Stimulated activated CD4-positive, alpha-beta T cell treated with anti-CD3 and anti-CD28 coated beads, Interleukin-15, amount 100 ng/mL, for 24 hours (primary cell): ENCODE data around the gene SYNDIG1.
"Not testable (repeated sequence)": the region's sequence is repeated elsewhere in the genome, so short reads cannot be mapped to it uniquely, and the experiment has no call there.

ENCODE experiments used
- DNase-seq: peaks from one replicate; pipeline ENCODE4 v3.0.0-alpha.2; 2020

SYNDIG1 gene

DNA sequence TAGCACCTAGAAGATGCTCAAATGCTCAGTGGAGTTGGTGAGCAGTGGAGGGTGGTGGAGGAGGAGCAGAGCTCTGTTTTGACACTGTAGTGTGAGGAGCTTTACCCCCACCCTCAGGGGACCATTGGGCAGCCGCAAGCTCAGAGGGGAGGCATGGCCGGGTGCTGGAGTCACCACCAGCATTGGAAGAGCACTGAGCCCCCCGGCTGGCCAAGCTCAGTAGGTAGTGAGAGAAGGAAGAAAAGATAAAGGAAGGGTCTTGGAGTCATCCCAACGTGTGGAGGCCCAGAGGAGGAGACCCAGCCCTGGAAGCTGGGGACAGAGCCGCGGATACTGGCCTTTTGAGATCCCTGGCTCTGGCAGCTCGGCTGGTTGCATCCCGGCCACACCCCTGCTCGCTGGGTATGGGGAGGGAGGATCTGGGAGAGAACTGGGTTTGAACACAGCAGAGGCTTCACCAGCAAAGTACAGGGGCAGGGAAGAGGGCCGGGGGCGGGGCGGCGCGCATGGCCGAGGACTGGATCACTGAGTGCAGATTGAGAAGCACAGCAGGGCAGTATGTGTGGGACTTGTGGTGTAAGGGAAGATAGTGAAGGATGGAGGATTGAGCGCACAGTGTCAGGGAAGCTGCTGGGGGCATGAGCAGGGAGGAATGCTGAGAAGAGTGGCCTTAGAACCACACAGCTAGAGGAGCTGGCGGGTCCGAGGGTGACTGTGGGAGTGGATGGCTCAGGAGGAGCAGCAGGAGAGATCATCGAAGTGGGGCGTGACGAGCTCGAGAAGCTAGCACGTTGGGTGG lies 24.4 kb downstream of the SYNDIG1 start:
- no peak for DNase-seq

DNA sequence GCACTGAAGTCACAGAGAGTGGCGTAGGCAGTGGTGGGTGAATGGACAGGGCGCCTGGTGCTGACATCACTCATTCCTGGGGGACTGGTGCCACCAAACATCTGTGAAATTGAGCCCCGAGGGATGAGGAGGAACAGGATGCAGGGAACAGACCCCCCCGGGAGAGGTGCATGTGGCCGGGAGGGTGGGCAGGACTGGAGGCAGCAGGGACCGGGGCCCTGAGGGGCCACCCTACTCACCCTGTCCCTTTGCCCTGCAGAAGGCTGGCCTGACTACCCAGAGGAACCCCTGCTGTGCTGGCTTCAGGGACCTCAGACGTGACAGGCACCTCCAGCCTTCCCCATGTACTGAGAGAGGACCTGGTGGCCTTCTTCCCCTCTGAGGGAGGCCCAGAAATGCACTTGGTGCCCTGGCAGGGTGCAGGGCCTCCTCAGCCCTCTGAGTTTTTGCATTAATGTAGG lies 25.1 kb downstream of the SYNDIG1 start:
- DNase-seq = no peak

DNA sequence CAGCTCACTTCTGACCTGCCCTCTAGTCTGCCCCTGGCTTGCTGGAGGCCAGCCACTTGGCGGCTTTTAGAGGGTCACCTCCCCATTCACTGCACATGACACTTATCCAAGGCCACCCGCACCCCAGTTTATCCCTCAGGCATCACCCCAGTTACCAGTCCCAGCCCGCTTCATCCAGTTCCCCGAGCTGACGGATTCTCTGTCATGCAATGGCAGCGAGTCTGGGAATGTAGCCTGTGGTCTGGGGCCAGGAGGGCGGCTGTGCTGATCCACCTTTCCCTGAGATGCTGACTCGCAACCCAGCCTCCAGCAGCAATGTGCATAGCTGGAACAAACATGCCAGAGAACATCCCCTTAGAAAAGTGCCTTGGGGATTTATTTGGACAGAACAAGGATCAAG lies 25.8 kb downstream of the SYNDIG1 start:
- no peak for DNase-seq

DNA sequence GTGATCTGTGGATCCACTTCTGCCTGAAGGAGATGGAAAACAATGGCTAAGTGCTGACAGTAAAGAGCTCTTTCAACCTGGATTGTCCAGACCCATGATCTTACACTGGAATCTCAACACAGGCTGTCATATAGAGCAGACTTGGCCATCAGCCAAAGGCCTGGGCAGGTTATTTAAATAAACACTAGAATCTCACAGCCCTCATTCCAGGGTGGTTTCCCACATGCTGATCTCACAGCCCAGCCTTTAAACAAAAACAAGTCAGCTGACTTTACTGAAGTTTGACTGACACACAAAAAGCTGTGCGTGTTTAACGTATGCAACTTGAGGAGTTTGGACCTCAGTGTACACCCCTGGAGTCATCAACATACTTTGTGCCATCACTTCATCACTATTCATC lies 28.4 kb downstream of the SYNDIG1 start:
- DNase-seq = no peak

DNA sequence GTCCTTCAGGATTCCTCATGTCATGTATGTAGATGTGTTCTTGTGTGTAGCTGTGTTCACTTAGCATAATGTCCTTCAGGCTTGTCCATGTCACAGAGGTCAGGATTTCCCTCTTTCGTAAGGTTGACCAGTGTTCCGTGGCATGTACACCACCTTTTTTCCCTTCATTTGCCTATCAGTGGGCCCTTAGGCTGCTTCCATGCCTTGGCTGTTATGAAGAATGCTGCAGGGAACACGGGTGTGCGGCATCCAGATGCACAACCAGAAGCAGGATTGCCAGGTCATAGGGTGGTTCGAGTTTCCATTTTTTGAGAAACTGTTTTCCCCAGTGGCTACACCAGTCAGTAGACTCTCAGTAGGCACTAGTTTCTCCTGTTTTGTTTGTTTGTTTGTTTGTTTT lies 29.2 kb downstream of the SYNDIG1 start:
- DNase-seq = no peak

DNA sequence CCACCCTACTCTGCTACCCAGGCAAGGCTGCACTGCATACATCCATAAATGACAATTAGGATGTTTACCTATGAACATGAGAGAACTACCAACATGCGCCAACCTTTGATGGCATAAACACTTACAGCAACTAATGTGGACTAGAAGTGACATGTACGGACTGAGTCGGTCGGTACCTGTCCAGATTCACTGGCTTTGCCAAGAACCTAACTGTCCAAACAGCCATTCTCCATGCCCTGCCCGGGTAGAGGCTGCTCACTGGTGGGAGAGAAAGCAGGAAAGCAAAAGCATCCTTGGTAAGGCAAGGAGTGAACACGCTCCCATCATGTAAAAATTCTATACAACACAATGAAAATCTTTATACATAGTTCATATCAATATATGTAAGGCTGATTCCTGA lies 30.0 kb downstream of the SYNDIG1 start:
- DNase-seq = no peak

DNA sequence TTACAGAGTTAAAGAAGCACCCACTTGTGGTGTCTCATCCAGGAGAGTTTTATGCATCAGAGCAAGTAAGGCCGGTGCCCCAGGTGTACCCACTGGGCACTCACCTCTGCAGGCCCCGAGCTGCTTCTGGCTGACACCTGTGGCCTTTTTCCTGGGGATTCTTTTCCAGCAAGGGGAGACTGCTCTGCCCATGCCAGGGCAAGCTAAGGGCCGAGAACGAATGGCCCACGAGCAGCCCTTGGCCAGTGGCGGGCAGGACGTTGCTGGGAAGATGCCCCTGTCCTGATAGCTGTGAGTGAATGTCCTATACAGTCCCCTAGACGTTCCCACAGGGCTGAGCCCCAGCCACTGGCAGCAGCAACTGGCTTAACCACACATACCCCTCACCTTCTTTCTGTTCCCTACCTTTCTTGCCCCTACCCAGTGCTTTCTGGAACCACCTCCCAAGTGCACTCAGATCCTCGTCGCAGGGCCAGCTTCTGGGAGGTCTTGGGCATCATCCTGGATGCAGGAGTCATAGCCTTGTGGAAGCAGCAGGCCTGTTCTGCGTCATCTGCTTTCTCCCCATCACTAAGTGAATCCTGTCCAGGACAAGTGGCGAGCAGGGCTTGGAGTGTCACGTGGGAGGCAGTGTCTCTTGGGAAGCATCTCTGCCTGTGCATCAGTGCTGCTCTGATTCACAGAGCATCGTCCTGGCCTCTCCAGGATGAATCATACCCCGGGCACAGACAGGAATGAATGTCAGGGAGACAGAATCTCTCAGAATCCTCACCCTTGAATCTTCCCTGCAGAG lies 32.5 kb downstream of the SYNDIG1 start:
- DNase-seq = no peak

DNA sequence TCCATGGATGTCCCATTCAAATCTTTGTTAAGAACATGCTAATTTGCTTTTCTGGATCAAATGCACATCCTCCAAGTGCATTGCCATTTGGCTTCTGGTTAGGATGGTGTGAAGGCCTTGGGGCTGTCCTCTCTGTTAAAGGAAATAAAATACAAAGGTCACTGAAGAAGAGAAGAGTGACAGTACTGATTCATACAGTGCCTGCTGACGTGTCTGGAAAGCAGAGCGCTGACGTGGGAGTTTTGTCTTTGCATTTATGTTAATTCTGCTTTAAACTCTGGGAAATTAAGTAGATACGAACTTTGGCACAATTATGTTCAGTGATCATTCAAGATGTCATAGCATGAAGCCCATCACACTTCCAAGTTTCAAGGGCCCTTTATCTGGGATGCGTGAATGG lies 33.2 kb downstream of the SYNDIG1 start:
- no peak for DNase-seq

DNA sequence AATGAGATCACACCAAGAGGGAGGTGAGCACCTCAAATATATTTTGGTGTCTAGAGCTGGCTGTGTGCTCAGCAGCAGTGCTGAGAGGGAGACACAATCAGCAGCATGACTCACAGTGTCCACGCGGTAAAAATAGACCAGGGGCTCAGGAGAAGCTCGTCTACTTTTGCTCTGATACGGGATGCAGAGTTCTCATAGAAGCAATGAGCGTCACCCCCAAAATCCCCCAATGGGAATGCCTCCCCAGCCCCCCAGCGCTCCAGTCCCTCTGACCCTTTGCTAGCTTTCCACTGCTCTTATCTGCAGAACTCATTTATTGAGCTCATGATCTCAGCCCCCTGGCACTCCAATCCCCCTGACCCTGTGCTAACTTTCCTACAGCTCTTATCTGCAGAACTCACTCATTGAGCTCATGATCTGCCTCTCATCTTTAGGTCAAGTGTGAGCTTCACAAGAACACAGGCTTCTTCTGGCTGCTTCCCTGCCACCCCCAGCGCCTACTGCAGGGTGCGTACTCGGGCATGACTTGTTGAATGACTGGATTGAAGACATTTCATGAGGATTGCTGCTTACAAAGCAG lies 34.0 kb downstream of the SYNDIG1 start:
- DNase-seq = no peak

DNA sequence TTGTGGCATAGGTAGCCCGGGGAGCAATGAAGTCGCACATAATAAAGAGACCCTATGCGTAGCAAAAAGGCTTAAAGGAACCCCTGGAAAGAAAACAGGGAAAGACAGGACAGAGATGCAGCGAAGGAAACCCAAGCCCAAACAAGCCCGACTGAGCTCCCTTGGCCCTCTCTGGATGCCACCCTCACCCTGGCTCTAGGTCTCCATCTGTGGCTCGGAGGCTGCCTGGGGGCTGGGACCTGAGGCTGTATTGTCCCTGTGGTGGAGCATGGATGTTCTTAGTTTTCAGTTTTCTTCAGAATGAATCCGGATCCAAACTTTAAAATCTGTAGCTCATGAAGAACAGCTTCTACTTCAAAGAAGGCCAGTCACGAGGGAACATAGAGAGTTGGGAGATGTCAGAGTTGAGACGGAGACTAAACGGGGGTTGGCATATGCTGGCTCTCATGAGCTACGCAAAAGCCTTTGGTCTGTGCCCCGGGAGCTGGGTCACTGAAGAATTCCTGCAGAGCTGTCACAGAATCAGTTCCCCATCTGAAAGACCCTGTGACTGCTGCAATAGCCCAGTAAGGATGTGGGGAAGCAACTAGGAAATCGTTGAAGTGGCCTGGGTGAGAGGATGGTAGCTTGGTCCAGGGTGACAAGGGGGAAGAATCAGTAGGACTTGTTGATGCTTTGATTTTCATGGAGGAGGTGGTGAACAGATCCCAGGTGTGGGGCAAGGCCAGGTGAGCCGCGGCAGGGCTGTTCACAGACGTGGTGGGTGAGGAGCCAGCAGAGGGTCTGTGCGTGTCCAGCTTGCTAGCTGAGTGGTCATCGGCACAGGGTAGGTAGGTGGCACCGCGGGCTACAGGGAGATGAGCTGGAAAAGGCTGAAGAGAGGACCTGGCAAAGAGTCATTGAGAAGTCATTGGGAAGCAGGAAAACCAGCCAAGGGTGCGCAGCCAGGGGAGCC lies 35.2 kb downstream of the SYNDIG1 start:
- DNase-seq = no peak

DNA sequence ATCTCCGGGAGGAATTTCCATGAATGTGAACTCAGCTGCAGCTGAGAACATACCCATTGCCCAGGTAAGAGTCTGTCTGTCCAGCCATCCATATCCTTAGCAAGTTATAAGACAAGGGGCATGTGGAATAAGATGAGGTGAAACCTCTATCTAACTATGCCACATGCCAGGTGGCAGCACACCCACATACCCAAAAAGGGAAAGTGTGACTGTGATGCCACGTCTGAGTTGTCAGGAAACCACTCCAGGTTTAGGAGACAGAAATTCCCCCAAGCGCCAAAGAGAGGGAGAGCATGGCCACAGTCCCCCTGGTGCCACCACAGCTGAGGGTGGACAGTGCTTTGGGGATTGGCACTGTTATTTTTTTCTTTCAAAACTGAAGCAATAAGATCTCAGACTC lies 36.7 kb downstream of the SYNDIG1 start:
- DNase-seq = no peak

DNA sequence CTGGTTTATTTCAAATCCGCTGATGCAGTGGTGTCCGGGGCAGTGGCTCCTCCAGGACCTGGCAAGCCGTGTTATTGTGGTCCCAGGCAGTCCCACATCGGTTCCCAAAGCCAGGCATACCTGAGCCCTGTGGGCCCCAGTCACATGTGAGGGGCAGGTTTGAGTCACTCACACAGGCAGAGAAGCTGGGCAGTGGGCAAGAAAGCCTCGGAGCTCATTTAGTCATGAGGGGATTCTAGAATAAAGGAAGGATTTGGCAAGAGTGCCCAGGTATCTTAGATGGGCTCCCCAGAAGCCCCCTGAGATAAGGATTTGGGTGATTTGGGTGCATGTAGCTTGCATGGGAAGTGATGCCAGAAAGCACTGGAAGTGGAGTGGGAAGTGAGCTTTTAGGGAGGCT lies 37.3 kb downstream of the SYNDIG1 start:
- no peak for DNase-seq

DNA sequence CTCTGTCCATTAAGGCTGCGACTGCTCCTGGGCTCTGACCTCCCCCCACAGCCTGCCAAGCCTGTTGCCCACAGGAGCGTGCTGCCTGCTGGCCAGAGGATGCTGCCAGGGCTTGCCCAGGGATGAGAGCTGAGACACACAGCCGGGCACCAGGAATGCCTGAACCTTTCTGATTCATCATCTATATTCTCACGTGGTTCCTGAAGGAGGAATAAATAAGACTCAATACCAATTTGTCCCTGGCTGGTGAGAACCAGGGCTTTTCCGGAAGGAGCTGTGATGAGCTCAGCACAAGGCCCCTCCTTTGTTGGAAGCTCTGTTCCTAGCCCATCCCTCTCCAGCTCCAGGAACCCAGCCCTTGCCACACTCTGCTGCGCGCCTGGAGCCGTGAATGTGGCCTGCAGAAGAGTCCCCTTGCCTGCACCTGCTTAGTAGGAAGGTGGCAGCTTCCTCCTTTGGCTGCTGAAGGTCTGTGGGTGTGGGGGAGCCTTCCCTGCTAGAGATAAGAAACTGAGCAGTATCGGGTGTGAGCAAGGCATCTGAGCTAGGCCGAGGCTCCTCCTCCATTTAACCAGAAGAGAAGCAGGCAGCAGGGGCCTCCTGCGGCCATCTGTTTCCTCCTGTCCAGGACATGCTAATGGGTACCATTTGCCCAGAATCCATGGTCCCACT lies 37.9 kb downstream of the SYNDIG1 start:
- DNase-seq = no peak

DNA sequence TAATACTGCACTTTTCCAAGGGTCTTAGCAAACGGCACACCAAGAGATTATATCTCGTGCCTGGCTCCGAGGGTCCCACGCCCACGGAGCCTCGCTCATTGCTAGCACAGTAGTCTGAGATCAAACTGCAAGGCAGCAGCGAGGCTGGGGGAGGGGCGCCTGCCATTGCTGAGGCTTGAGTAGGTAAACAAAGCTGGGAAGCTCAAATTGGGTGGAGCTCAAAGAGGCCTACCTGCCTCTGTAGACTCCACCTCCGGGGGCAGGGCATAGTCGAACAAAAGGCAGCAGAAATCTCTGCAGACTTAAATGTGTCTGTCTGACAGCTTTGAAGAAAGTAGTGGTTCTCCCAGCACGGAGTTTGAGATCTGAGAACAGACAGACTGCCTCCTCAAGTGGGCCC lies 43.0 kb downstream of the SYNDIG1 start:
- DNase-seq = not testable (repeated sequence)

DNA sequence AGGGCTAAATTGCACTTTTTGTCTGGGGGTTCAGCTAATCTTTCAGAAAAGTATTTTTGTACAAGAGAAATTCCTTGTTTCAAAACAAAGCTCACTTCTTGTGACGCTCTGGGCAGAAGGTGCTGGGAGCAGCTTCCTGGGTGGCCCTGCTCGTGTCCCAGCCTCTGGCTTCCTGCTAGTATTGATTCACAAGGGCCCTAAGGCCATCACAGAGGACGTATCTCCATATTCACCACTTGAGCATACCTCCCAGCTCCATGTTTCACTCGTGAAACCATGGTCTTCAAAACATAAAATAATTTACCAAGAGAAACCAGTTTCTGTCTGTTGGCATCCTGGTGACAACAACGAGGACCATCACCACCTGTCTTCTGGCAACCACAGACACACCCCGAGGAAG lies 49.1 kb downstream of the SYNDIG1 start:
- no peak for DNase-seq

DNA sequence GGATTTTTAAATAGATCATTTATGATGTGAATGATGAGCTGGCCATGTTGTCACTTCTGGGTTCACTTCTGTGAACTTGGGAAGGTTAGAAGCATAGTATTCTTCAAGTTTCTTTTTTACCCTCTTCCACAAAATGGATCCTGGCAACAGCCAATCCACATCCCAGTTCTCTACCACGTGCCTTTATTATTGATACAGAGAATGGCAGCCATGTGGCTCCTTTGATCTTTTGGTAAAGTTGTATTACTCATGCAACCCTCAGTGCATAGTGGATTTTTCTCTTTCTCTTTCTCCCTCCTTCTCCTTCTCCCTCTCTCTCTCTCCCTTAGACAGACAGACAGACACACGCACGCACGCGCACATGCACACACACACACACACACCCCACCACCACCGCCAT lies 50.0 kb downstream of the SYNDIG1 start:
- no peak for DNase-seq

DNA sequence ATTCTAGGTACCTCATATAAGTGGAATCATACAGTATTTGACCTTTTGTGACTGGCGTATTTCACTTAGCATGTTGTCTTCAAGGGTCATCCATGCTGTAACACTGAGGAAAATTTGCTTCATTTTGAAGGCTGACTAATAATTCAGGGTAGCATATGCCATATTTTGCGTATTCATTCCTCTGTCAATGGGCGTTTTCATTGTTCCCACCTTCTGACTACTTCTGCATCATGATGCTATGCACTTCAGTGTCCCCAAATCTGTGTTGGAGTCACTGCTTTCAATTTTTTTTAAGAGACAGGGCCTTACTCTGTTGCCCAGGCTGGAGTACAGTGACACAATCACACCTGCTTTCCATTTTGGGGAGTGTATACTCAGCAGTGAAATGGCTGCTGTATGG lies 51.6 kb downstream of the SYNDIG1 start:
- no peak for DNase-seq

DNA sequence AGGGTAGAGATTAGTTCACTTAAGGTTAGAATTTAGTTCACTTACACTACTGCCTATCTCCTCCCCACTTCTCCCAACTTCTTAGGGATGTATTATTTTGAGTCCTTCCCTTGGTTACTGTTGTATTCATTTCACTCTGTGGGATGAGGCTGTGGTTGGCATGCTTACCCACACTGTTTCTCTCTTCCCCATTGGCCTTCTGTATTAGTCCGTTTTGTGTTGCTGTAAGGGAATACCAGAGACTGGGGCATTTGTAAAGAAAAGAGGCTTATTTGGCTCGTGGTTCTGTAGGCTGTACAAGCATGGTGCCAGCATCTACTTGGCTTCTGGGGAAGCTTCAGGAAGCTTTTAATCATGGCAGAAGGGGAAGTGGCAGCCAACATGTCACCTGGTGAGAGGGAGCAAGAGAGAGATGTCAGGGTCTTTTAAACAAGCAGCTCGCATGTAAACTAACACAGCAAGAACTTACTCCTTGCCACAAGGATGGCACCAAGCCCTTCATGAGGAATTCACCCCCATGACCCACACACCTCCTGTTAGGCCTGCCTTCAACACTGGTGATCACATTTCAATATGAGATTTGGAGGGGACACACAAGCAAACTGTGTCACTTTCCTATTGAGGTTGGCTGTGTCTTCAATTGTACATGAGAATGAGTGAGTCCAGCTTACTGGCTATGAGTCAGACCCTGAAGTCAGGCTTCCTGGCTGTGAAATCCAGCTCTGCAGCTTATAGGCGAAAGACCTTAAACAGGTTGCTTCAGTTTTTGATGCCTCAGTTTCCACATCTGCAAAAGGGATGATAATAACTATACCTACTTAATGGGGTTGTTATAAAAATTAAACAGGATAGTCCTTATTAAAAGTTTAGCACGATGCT lies 53.3 kb downstream of the SYNDIG1 start:
- no peak for DNase-seq

DNA sequence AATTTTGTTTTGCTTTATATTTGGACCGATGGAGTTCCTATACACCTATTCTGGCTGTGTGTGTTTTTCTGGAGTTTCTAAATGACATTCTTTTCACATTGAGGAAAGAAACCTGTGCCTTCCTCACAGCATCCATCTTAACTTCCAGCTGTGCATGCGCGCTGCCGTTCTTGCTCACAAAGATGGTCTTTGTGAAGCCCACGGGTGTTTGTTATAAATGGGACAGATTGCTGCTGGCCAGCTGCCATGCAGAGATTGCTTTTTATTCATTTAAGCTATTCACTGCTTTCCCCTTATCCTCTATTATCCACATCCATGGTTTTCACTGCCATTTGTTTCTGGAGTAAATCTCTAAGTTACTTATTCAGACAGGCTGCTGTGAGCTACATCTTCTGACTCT lies 54.2 kb downstream of the SYNDIG1 start:
- DNase-seq = no peak

DNA sequence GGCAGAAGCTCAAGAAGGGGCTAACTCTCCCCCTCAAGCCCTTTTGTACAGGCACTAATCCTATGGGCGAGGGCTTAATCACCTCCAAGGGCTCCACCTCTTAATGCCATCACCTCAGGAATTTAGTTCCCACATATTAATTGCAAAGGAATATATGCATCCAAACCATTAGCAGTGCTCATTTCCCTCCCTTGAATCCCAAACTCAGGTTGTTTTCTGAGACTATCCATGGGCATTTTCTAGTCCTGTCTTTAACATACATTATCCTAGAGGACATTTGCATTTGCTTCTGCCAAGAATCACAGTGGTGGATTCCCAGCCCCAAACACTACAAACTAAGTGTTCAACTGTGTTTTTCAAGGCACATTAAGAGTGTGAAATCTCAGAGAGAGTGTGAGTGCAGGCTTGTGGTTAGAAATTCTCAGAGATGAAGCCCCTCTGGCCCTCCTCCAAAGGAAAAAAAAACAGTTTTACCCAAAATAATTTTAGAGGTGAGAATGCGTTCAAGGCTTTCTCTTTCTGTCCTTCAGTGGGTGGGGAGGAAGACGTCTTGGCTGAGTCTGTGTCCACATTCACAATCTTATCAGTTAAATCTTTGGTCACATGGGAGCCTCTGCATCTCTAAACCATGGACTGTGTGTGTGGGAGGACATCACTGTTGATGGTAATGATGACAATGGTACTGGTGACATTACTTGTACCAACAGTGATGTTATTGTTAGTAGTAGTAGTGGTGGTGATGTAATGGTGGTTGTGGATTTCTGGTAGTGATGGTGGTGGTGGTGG lies 59.3 kb downstream of the SYNDIG1 start:
- no peak for DNase-seq
